Heart right ventricle (tissue), 16 donors: Measurements from ENCODE around the gene UTS2R. TPM values are rescaled to one million over a fixed set of nuclear protein-coding genes. Genes with fewer than 3 reads are reported as not detected.
"Not testable (repeated sequence)": the region's sequence is repeated elsewhere in the genome, so short reads cannot be mapped to it uniquely, and the experiment has no call there.

Experiments used
- ATAC-seq, 8 donors: fragments of 200-7000 bp; cut with Tn5 transposase; one replicate each; pipeline ENCODE4 v1.9.1; 2020; ENCODE audit warnings: mild to moderate bottlenecking in 8 of 8, moderate library complexity in 8 of 8, moderate number of reproducible peaks in 1 of 8
- DNase-seq, 2 donors: peaks; one replicate each; pipeline ENCODE4 v3.0.0-alpha.2; 2020
- H3K27ac ChIP-seq, 10 donors: fragments of 200-600 bp; sonication (generic) in 2 of 10; one replicate each; pipeline versions ENCODE4 v1.5.0 to v1.8.0; 2020 to 2022; ENCODE audit warnings: mild to moderate bottlenecking in 3 of 10
- H3K27me3 ChIP-seq, 7 donors: fragments of 200-600 bp; one replicate each; pipeline ENCODE4 v1.8.0; 2021 to 2022; ENCODE audit warnings: mild to moderate bottlenecking in 2 of 7
- H3K36me3 ChIP-seq, 9 donors: fragments of 200-600 bp; sonication (generic) in 1 of 9; one replicate each; pipeline versions ENCODE4 v1.5.0 to v1.8.0; 2020 to 2022; ENCODE audit warnings: mild to moderate bottlenecking in 2 of 9
- H3K4me1 ChIP-seq, 9 donors: fragments of 200-600 bp; sonication (generic) in 1 of 9; one replicate each; pipeline versions ENCODE4 v1.5.0 to v1.8.0; 2020 to 2022; ENCODE audit warnings: mild to moderate bottlenecking in 4 of 9
- H3K4me3 ChIP-seq, 10 donors: fragments of 200-600 bp; sonication (generic) in 2 of 10; one replicate each; pipeline versions ENCODE4 v1.5.0 to v1.8.0; 2020 to 2022; ENCODE audit warnings: mild to moderate bottlenecking in 7 of 10, moderate library complexity in 2 of 10
- H3K9me3 ChIP-seq, 11 donors: fragments of 200-600 bp in 10 of 11; sonication (generic) in 2 of 11; one replicate each; pipeline versions ENCODE4 v1.5.0 to v1.8.0; 2013 to 2022; ENCODE audit warnings: mild to moderate bottlenecking in 2 of 11, control low read depth in 1 of 11, moderate library complexity in 1 of 11
- CTCF ChIP-seq, 9 donors: fragments of 200-600 bp; sonication (generic) in 2 of 9; IDR thresholded peaks; one replicate each; pipeline versions ENCODE4 v1.5.0 to v1.8.0; 2021 to 2022; ENCODE audit warnings: antibody characterized with exemption in 9 of 9, mild to moderate bottlenecking in 5 of 9, moderate library complexity in 1 of 9
- WGBS, 2 donors: extraction: QIAGEN DNeasy Blood & Tissue Kit; methylation state at CpG; one replicate each; pipeline ENCODE4 v1.1.7; 2013; ENCODE audit warnings: inconsistent platforms in 1 of 2; 5-methylcytosine and 5-hydroxymethylcytosine counted together
- intact Hi-C, 10 donors: fragments of 100-400 bp; cut with DNase I; formaldehyde crosslinking; loops; one replicate each; pipeline versions ENCODE4 v1.11.1 to v1.14.2; 2022
- polyA plus RNA-seq, 2 donors: library from polyadenylated mRNA; stranded (reverse); fragments of 200-250 nt; gene quantifications; one replicate each; pipeline ENCODE4 v1.2.3, GENCODE V29; 2013
- total RNA-seq, 10 donors: library from RNA; stranded (reverse); fragmentation: NEBNext Ultra II Directional in 3 of 10; extraction: Animal tissue kit (Norgen Biotek cat#: 25700) in 3 of 10; gene quantifications; one replicate each; pipeline versions ENCODE4 v1.2.1 to v1.2.4, GENCODE V29; 2021 to 2023
- donor health status: Arrhythmogenic right ventricular cardiomyopathy.
- donor health status: ischemic (EF 13 %, LVEDD 7.1; RV severe dilation, severe dysfunction).
- donor health status: healthy with polysubstance abuse.
- donor health status: DM: no; HTN: yes; CAD: no.
- donor health status: DM: no; HTN: no; CAD: no.
- donor health status: ischemic (EF 25% LVEDD 6.9; RV normal size, moderate dysfunction).
- donor health status: ischemic (EF 25% LVEDD 5.7; RV mildly dilated, moderate dysfunction).
- donor health status: healthy.
- donor health status: DM: yes; HTN: yes; CAD: no.
- donor health status: Ischemic cardiomyopathy.
- donor health status: ischemic (EF 35%, LVEDD 5.7; RV mildly dilated, moderate dysfunction).
- donor health status: nonischemic (EF 11% LVEDD 7.7; RV severe dilation, severe dysfunction).
- donor health status: DM: yes; HTN: yes; CAD: no.
- donor health status: PGD.
- donor health status: ischemic (EF 29% LVEDD 5.4; RV normal size, mild dysfunction).
- donor health status: nonischemic (EF 23%, LVEDD 6.1; RV moderate dilation, normal function).

The UTS2R gene
- total and polyA plus RNA-seq, 12 donors: 0.04 to 5.9 (median 1.3) TPM; not detected in 1

GRCh38 chr17:82356845-82357355 lies 14.7 kb upstream of the UTS2R start:
- 63 to 64% methylated on average over 19 to 20 of the region's 20 CpGs for WGBS, 2 donors
- Histone ChIP-seq H3K36me3 (no peaks in the 10 kb centered on the region), H3K4me3 (no peak overlapping the region), H3K27me3 (peaks cover 6 to 47% (median 28%) of the 10 kb centered on the region in 7 donors), H3K9me3 (no peaks in the 10 kb centered on the region), H3K27ac (no peak overlapping the region), H3K4me1 (peaks cover 0 to 4% (median 2%) of the 10 kb centered on the region in 9 donors)
- ATAC-seq (peak in 1 of 8 donors; percentile 40), DNase-seq (no peak)
- no peak for TF ChIP-seq CTCF (IDR thresholded peaks at IDR 0.05)
- intact Hi-C loops: loop anchor here in 5 of 10 donors (5.0 to 10.0 kb wide), 5 partner anchors 40 to 418 kb away; no protein-coding TSS in a partner anchor

- WGBS, 2 donors: 74 to 79% methylated on average over 2 of the region's 2 CpGs
- intact Hi-C loops: loop anchor here in 5 of 10 donors (5.0 to 10.0 kb wide), 5 partner anchors 40 to 417 kb away; no protein-coding TSS in a partner anchor
- Histone ChIP-seq H3K4me3 (no peak overlapping the region), H3K27me3 (peaks cover 6 to 47% (median 28%) of the 10 kb centered on the region in 7 donors), H3K4me1 (no peaks in the 10 kb centered on the region), H3K9me3 (no peaks in the 10 kb centered on the region), H3K36me3 (no peaks in the 10 kb centered on the region), H3K27ac (no peak overlapping the region)
- ATAC-seq (no peak), DNase-seq (no peak)
- no peak for TF ChIP-seq CTCF (IDR thresholded peaks at IDR 0.05)
Measured at GRCh38 chr17:82357394-82357793, 14.2 kb upstream of the UTS2R start.

- H3K27ac ChIP-seq: no peak within 1 kb of the TSS
- no peak for TF ChIP-seq CTCF (IDR thresholded peaks at IDR 0.05)
- H3K4me1 ChIP-seq: no peaks in the 10 kb centered on the region
- no peak within 1 kb of the TSS for H3K4me3 ChIP-seq
- peaks cover 6 to 47% (median 28%) of the 10 kb centered on the region in 7 donors for H3K27me3 ChIP-seq
- DNase-seq (no peak), ATAC-seq (no peak)
- WGBS, 2 donors: 66 to 72% methylated on average over 21 of the region's 21 CpGs
- no peaks in the 10 kb centered on the region for H3K9me3 ChIP-seq
- no peaks in the 10 kb centered on the region for H3K36me3 ChIP-seq
- intact Hi-C loops: loop anchor here in 5 of 10 donors (5.0 to 10.0 kb wide), 5 partner anchors 39 to 416 kb away; no protein-coding TSS in a partner anchor
Measured at GRCh38 chr17:82358465-82359350, 12.9 kb upstream of the UTS2R start, which contains the start of gene TEX19. Gene TEX19, plus strand, starts transcription at chr17:82359247. Its CDS starts 2,904 bp downstream, at chr17:82362151.

- not testable (repeated sequence) for H3K36me3 ChIP-seq, H3K27ac ChIP-seq, H3K4me3 ChIP-seq, DNase-seq, H3K9me3 ChIP-seq, ATAC-seq, H3K4me1 ChIP-seq
- 64 to 88% methylated on average over 1 of the region's 1 CpG for WGBS, 2 donors
- intact Hi-C loops: loop anchor here in 5 of 10 donors (5.0 to 10.0 kb wide), 5 partner anchors 38 to 415 kb away; no protein-coding TSS in a partner anchor
- H3K27me3 ChIP-seq: peaks cover 6 to 43% (median 26%) of the 10 kb centered on the region in 7 donors
Measured at GRCh38 chr17:82359451-82360074, 12.0 kb upstream of the UTS2R start.
